Measurements from ENCODE around the gene ZNF780A.
"Not testable (repeated sequence)": the region's sequence is repeated elsewhere in the genome, so short reads cannot be mapped to it uniquely, and the experiment has no call there.

Gene ZNF780A

GRCh38 chr19:40088299-40089047 lies 2.3 kb downstream of the ZNF780A start:
- no peak for DNase-seq (ENCODE audit: low read depth in 2 of 3, low spot score in 2 of 3)

- no peak for DNase-seq (ENCODE audit: low read depth in 2 of 3, low spot score in 2 of 3)
These were observed 5.8 kb downstream of the ZNF780A start for GRCh38 chr19:40084948-40085347.

- DNase-seq (ENCODE audit: low read depth in 2 of 3, low spot score in 2 of 3): no peak
These were observed 9.3 kb downstream of the ZNF780A start for GRCh38 chr19:40081411-40081810.

GRCh38 chr19:40080289-40080688 lies 10.5 kb downstream of the ZNF780A start:
- DNase-seq (ENCODE audit: low read depth in 2 of 3, low spot score in 2 of 3): no peak

GRCh38 chr19:40078377-40078776 lies 12.4 kb downstream of the ZNF780A start:
- no peak for DNase-seq (ENCODE audit: low read depth in 2 of 3, low spot score in 2 of 3)

- DNase-seq (ENCODE audit: low read depth in 2 of 3, low spot score in 2 of 3): no peak
These were observed 20.7 kb downstream of the ZNF780A start for GRCh38 chr19:40070058-40070457.

- no peak for DNase-seq (ENCODE audit: low read depth in 2 of 3, low spot score in 2 of 3)
These were observed 31.1 kb downstream of the ZNF780A start for GRCh38 chr19:40059624-40060023.

- no peak for DNase-seq (ENCODE audit: low read depth in 2 of 3, low spot score in 2 of 3)
These were observed 33.6 kb downstream of the ZNF780A start for GRCh38 chr19:40057166-40057565.

- DNase-seq (ENCODE audit: low read depth in 2 of 3, low spot score in 2 of 3): no peak
These were observed 34.2 kb downstream of the ZNF780A start for GRCh38 chr19:40056505-40056904.

GRCh38 chr19:40055832-40056504 lies 34.8 kb downstream of the ZNF780A start, which contains the start of gene ZNF780B:
Gene ZNF780B, minus strand, starts transcription at chr19:40056231. Its CDS starts 5,899 bp downstream, at chr19:40050332.
- peak; percentile 42 to 55 (median 42) for DNase-seq (ENCODE audit: low read depth in 2 of 3, low spot score in 2 of 3)

GRCh38 chr19:40055049-40055448 lies 35.7 kb downstream of the ZNF780A start:
- no peak for DNase-seq (ENCODE audit: low read depth in 2 of 3, low spot score in 2 of 3)

GRCh38 chr19:40054632-40055031 lies 36.1 kb downstream of the ZNF780A start:
- no peak for DNase-seq (ENCODE audit: low read depth in 2 of 3, low spot score in 2 of 3)

- DNase-seq (ENCODE audit: low read depth in 2 of 3, low spot score in 2 of 3): no peak
These were observed 37.3 kb downstream of the ZNF780A start for GRCh38 chr19:40053491-40053890.

GRCh38 chr19:40041718-40042117 lies 49.0 kb downstream of the ZNF780A start:
- not testable (repeated sequence) for DNase-seq (ENCODE audit: low read depth in 2 of 3, low spot score in 2 of 3)

GRCh38 chr19:40038047-40038446 lies 52.7 kb downstream of the ZNF780A start:
- DNase-seq (ENCODE audit: low read depth in 2 of 3, low spot score in 2 of 3): not testable (repeated sequence)

- DNase-seq (ENCODE audit: low read depth in 2 of 3, low spot score in 2 of 3): no peak
These were observed 54.7 kb downstream of the ZNF780A start for GRCh38 chr19:40035996-40036395.

GRCh38 chr19:40033989-40034560 lies 56.7 kb downstream of the ZNF780A start:
- no peak for DNase-seq (ENCODE audit: low read depth in 2 of 3, low spot score in 2 of 3)

GRCh38 chr19:40026597-40026970 lies 64.2 kb downstream of the ZNF780A start:
- no peak for DNase-seq (ENCODE audit: low read depth in 2 of 3, low spot score in 2 of 3)

- no peak for DNase-seq (ENCODE audit: low read depth in 2 of 3, low spot score in 2 of 3)
These were observed 64.7 kb downstream of the ZNF780A start for GRCh38 chr19:40025938-40026596.

GRCh38 chr19:40023969-40024368 lies 66.8 kb downstream of the ZNF780A start:
- DNase-seq (ENCODE audit: low read depth in 2 of 3, low spot score in 2 of 3): no peak
